ENCODE results near the gene SOX18.
A peak's percentile ranks its signal among the peaks of the same experiment; 100 is the strongest.
"Not testable (repeated sequence)": the region's sequence is repeated elsewhere in the genome, so short reads cannot be mapped to it uniquely, and the experiment has no call there.

SOX18 gene

DNA sequence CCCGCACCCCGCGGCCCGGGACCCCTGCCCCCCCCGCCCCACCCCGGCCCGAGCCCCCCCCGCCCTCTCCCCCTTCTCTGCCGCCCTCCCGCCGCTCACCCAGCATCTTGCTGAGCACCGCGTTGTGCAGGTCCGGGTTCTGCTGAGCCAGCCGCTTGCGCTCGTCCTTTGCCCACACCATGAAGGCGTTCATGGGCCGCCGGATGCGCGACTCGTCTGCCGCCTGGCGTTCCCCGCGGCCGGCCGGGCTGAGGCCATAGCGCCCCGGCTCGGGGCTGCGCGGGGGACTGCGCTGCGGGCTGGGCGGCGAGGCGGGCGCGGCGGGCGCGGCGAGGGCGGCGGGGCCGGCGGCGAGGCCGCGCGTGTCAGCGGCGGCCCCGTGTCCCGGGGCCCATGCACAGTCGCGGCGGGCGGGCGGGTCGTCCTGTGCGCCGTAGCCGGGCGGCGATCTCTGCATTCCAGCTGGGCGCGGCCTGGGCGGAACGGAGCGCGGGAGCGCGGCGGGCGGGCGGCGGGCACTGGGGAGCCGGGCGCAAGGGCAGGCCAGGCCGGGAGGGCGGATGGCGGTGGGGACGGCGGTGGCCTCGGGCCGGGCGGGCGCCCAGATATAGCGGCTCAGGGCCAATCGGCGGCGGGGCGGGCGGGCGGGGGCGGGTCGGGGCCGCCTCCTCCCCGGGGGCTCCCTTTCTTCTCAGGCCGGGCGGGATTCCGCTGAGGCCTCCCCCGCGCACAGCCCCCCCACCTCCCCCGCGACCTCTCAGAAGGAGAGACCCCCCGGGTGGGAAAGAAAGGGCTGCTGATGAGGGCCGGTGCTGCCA is at the start of gene SOX18:
Gene SOX18 (minus strand): TSS at position 580 of the 818 bp plus-strand sequence. CDS start 123 bp downstream, at position 457.
- intact Hi-C loops (cut with DNase I): no loop called here
- no peak for DNase-seq

GRCh38 chr20:64098471-64099013 is 49.1 kb upstream of the SOX18 start:
- intact Hi-C loops (cut with DNase I): no loop called here
- DNase-seq: peak in 3 of 42 donors; percentile 1 to 5 (median 1)

GRCh38 chr20:64096535-64096934 is 47.1 kb upstream of the SOX18 start:
- intact Hi-C loops (cut with DNase I): no loop called here
- DNase-seq: no peak

GRCh38 chr20:64095927-64096326 is 46.5 kb upstream of the SOX18 start:
- DNase-seq: no peak
- intact Hi-C loops (cut with DNase I): no loop called here

DNA sequence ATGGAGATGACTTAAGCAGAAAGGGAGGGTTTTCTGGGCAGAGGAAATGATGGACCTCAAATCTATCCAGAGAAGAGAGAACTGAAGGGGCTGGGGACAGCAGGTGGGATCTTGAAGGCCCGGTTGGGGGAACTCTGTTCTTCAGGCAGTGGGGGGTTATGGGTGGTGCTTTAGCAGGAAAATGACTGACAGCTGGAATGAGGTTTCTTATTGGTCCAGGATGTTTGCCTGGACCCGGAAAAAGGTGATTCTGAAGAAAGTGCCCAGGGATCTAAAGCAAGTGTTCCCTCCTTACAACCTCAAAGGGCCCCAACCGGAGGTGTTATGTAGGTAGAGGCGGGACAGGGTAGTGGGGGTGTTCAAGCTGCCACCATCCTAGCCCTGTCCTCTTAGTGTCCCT is 46.0 kb upstream of the SOX18 start:
- no peak for DNase-seq
- intact Hi-C loops (cut with DNase I): no loop called here

DNA sequence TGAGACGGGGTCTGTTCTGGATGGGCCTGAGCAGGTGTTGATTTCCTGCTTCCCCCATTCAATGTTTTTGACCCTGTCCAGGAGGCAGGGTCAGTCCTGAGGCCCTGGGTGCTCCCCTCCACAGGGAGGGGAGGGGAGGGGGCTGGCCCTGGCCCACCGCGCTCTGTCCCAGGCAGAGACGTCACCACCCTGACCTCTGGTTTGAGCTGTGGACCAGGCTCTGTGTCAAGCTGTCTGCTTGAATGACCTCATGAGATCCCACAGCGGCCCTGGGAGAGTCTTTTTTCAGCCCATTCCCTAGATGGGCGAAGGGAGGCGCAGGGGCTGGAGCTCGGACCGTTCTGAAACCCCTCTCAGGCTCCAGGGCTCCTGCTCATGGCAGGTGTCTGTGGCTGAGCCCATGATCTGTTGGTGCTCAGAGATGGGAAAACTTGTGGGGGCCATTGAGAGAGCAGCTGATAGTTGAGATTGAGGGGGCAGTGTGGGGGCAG is 43.6 kb upstream of the SOX18 start:
- intact Hi-C loops (cut with DNase I): no loop called here

GRCh38 chr20:64092258-64093012 is 43.0 kb upstream of the SOX18 start:
- DNase-seq: peak in 10 of 42 donors; percentile 35 to 66 (median 54)
- intact Hi-C loops (cut with DNase I): no loop called here

More for the DNA sequence above, 43.6 kb upstream of the SOX18 start:
- peak in 1 of 42 donors; percentile 0 for DNase-seq

- intact Hi-C loops (cut with DNase I): no loop called here
- DNase-seq: peak in 26 of 42 donors; percentile 34 to 82 (median 63)
Observed at GRCh38 chr20:64091770-64092169, 42.3 kb upstream of the SOX18 start.

- intact Hi-C loops (cut with DNase I): no loop called here
- DNase-seq: no peak
Observed at GRCh38 chr20:64091340-64091739, 41.9 kb upstream of the SOX18 start.

DNA sequence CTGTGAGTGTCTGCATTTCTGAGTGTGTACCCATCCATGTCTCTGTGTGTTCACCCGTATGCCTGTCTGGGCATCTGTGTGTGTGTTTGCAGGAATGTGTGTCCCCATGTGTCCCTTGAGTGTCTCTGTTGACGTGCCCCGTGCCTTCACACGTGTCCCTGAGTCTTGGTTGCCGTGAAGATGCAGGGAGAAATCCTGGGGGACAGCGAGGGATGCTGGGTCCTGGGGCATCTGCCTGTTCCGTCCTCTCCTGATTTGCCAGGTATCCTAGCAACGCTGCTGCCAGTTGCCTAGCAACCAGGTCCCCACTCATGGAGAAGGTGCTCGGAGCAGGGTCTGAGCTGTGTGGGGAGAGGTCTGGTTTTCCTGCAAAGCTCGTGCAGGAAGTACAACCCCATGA is 40.7 kb upstream of the SOX18 start:
- intact Hi-C loops (cut with DNase I): no loop called here
- DNase-seq: peak in 39 of 42 donors; percentile 51 to 90 (median 70)

- intact Hi-C loops (cut with DNase I); DNase-seq: not testable (repeated sequence)
Observed at GRCh38 chr20:64088586-64088985, 39.1 kb upstream of the SOX18 start.

DNA sequence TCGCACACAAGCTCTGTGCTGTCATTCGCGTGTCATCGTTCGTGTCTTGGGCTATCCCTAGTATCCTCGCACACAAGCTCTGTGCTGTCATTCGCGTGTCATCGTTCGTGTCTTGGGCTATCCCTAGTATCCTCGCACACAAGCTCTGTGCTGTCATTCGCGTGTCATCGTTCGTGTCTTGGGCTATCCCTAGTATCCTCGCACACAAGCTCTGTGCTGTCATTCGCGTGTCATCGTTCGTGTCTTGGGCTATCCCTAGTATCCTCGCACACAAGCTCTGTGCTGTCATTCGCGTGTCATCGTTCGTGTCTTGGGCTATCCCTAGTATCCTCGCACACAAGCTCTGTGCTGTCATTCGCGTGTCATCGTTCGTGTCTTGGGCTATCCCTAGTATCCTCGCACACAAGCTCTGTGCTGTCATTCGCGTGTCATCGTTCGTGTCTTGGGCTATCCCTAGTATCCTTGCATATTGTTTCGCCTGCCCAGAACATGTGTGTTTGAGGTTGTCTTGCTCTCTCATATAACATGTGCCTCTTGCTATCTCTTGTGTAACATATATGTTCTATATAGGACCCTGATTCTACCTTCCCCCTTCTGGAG is 37.9 kb upstream of the SOX18 start:
- DNase-seq; intact Hi-C loops (cut with DNase I): not testable (repeated sequence)

DNA sequence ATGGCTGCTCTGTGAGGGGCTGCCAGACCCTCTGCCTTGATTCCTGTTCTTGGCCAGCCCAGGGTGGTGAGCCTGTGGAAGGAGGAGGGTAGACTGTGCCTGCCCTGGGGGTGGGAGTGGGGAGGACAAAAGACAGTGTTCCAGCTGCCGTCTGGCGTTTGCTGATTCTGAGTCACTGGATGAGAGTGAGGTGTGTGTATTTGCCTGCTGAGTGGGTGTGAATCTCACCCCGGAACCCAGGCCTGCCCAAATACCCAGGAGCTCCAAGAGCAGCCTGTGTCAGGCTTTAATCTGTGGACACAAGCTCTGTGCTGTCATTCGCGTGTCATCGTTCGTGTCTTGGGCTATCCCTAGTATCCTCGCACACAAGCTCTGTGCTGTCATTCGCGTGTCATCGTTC is 37.4 kb upstream of the SOX18 start:
- no peak for DNase-seq
- intact Hi-C loops (cut with DNase I): no loop called here

DNA sequence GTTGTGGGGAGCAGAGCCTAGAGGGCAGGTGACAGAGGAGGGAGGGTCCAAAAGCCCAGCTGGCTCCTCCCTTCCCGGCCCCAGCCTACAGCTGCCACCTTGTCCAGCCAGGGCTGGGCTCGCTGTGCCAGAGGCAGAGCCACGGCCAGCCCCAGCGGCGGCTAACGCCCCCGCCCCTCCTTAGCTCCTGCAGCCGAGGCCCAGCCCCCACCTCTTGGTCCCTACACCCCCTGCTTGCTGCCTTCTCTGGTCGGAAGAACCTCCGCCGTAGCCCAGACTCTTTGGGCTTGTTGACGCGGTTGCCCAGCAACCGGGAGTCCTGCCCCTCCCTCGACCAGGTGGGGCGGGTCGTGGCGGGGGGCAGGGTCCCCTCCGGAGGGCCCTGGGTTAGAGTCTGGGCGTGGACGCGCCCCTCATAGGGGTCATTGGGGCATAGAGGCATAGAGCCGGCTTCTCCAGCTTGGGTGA is 35.3 kb upstream of the SOX18 start:
- intact Hi-C loops (cut with DNase I): no loop called here
- no peak for DNase-seq

- intact Hi-C loops (cut with DNase I): no loop called here
- peak in 1 of 42 donors; percentile 42 for DNase-seq
Observed at GRCh38 chr20:64083804-64084684, 34.6 kb upstream of the SOX18 start, which contains the start of gene LKAAEAR1. LKAAEAR1 (minus strand) TSS chr20:64084398; CDS start chr20:64084219, 179 bp downstream.

GRCh38 chr20:64083378-64083803 is 34.0 kb upstream of the SOX18 start:
- intact Hi-C loops (cut with DNase I): no loop called here
- peak; percentile 32 to 93 (median 82) for DNase-seq

DNA sequence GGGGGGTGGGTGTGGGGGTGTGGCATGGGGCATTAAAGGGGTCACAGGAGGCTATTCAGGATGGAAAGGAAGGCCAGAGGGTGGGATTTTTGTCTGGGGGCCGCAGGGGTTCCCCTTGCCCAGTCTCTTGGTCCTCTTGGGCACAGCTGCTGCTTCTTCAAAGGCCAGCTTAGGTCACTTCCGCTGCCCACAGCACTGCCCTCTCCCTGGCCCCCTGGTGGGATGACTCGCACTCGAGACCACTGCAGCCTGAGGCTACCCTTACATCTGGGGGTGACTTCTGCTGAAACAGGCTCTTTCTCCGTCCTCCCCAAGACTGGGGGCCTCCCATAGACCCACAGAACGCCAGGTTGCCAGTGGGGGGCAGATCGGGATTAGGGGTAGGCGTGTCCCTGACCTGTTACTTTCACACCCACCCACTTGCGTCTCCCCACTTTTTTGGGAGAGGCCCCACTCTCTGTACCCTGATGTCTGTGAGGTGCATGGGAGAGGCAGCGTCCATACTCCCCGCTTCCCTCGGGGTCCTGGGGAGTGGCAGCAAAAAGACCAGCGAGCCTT is 33.5 kb upstream of the SOX18 start:
- intact Hi-C loops (cut with DNase I): no loop called here
- DNase-seq: no peak
